Measurements from ENCODE around the gene MFAP4.

DNA sequence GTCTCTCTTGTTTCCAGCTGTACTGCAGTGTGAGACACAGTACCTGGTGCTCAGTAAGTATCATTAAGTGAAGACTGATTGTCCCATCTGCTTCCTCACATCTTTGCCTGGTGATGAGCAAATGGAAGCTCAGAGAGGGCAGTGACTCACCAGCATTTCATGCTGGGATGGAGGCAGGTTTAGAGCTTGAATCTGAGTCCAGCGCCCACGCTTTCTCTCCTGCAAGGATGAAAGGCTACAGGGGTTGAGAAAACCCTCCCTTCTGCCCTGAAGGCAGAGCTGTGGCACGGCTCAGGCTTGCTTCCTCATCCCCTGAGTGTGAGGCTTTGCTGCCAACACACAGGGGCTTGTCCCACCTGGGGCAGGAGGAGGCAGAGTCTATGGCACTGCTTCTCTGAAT is 22.5 kb upstream of the MFAP4 start:
- TF ChIP-seq EP300 (IDR thresholded peaks at IDR 0.05) (no peak), POLR2A (IDR thresholded peaks at IDR 0.05) (no peak)
- TF ChIP-seq, protein P1, sequence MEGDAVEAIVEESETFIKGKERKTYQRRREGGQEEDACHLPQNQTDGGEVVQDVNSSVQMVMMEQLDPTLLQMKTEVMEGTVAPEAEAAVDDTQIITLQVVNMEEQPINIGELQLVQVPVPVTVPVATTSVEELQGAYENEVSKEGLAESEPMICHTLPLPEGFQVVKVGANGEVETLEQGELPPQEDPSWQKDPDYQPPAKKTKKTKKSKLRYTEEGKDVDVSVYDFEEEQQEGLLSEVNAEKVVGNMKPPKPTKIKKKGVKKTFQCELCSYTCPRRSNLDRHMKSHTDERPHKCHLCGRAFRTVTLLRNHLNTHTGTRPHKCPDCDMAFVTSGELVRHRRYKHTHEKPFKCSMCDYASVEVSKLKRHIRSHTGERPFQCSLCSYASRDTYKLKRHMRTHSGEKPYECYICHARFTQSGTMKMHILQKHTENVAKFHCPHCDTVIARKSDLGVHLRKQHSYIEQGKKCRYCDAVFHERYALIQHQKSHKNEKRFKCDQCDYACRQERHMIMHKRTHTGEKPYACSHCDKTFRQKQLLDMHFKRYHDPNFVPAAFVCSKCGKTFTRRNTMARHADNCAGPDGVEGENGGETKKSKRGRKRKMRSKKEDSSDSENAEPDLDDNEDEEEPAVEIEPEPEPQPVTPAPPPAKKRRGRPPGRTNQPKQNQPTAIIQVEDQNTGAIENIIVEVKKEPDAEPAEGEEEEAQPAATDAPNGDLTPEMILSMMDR (IDR thresholded peaks at IDR 0.05): no peak
